ENCODE results near the gene ABHD17C. TPM values are rescaled to one million over a fixed set of nuclear protein-coding genes. Genes with fewer than 3 reads are reported as not detected.

ABHD17C gene
- total RNA-seq, 2 experiments from 2014 or later: 0.47 to 0.70 TPM

DNA sequence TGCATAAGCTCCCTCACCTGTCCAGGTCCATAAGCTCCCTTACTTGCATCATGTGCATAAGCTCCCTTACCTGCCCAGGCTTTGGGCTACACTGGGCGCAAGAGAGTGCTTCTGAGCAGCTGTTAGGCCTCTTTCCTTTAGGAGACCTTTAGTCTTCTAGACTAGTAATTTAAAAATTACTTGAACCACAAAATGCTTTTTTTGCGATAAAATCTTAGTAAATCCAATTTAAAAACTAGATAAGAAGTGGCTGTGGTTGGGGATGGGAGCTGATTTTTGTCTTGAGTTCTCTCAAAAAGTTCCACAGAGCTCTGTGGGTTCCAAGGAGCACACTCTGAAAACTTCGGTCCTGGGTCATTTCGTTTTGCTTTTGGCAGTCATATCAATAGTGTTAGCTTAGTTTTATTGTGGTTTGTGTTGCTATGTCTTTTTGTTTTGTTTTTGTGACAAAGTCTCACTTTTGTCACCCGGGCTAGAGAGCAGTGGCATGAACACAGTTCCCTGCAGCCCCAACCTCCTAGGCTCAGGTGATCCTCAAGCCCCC, 90.8 kb downstream of the ABHD17C start:
- Histone ChIP-seq H3K79me2 (ENCODE audit: insufficient read depth, low read depth, low read length) (no peaks in the 10 kb centered on the region), H3K4me1 (ENCODE audit: insufficient read depth, low read length, poor library complexity, severe bottlenecking) (no peaks in the 10 kb centered on the region), H2AFZ (ENCODE audit: low read length) (no peak overlapping the region), H3K4me2 (ENCODE audit: low read length) (no peak overlapping the region), H3K36me3 (ENCODE audit: insufficient read depth, low read length) (no peaks in the 10 kb centered on the region), H4K20me1 (ENCODE audit: insufficient read depth, low read length) (no peaks in the 10 kb centered on the region), H3K27ac (ENCODE audit: low read depth, low read length, poor library complexity, severe bottlenecking) (no peak overlapping the region), H3K9me3 (ENCODE audit: low read length) (no peaks in the 10 kb centered on the region), H3K4me3 (ENCODE audit: low read depth, low read length, poor library complexity, severe bottlenecking) (no peak overlapping the region), H3K9me2 (ENCODE audit: insufficient read depth, low read length) (no peaks in the 10 kb centered on the region)
- no peak for DNase-seq (ENCODE audit: low spot score)
- ChIA-PET POLR2A (interaction anchor here (0.5 to 1.3 kb wide), 3 partner anchors 10 to 1044 kb away, joined by 3 read pairs; no protein-coding TSS in a partner anchor), CTCF (ENCODE audit: unreplicated experiment) (no interaction called here)
- no TSS peak for BruUV-seq (replicated peaks)
- intact Hi-C loops (cut with micrococcal nuclease; ENCODE audit: unreplicated experiment): no loop called here
- TF ChIP-seq, protein P1, sequence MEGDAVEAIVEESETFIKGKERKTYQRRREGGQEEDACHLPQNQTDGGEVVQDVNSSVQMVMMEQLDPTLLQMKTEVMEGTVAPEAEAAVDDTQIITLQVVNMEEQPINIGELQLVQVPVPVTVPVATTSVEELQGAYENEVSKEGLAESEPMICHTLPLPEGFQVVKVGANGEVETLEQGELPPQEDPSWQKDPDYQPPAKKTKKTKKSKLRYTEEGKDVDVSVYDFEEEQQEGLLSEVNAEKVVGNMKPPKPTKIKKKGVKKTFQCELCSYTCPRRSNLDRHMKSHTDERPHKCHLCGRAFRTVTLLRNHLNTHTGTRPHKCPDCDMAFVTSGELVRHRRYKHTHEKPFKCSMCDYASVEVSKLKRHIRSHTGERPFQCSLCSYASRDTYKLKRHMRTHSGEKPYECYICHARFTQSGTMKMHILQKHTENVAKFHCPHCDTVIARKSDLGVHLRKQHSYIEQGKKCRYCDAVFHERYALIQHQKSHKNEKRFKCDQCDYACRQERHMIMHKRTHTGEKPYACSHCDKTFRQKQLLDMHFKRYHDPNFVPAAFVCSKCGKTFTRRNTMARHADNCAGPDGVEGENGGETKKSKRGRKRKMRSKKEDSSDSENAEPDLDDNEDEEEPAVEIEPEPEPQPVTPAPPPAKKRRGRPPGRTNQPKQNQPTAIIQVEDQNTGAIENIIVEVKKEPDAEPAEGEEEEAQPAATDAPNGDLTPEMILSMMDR (conservative IDR thresholded peaks at IDR 0.05; ENCODE audit: low read length): no peak
- no peak for TF ChIP-seq EZH2phosphoT487 (IDR thresholded peaks at IDR 0.05; ENCODE audit: borderline replicate concordance, low read depth, low read length)

DNA sequence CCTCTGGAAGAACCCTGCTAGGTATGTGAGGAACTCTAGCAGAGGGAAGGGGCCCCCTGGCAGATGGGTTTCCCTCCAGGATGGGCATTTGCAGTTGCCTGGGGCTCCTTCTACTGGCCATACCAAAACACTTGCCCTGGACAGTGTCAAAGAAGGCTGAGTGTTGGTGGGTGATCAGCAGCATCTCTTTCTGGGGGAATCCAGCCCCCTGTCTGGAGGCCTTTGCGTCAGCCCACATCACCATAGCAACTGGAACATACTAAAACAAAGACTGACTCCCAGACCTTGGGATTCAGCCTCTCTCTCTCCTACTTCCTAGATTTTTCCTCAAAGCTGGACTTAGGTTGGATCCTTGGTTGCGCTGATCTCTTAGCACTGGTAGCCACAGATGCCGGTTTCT, 92.2 kb downstream of the ABHD17C start:
- CTCF ChIA-PET (ENCODE audit: unreplicated experiment): no interaction called here
- intact Hi-C loops (cut with micrococcal nuclease; ENCODE audit: unreplicated experiment): no loop called here
- BruUV-seq (replicated peaks): no TSS peak

DNA sequence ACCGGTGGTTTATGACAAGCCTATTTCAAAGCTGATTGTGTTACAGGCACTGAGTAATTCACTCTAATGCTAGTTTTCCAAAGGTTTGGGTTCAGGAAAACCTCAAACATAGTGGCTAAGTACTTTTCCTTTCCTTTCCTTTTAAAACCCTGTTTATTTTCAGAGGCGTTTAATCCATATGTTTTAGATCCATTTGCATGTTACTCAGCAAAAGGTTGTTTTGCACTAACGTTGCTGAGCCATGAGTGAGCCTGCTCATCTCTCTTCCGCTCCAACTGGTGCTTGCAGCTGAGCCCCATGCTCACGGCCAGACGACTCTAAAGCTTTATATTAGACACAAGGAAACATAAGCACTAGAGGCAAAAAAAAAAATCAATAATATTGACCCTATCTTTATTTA, 93.4 kb downstream of the ABHD17C start:
- no peaks in the 10 kb centered on the region for H3K4me1 ChIP-seq (ENCODE audit: insufficient read depth, low read length, poor library complexity, severe bottlenecking)
- no TSS peak for BruUV-seq (replicated peaks)
- no peak overlapping the region for H3K4me2 ChIP-seq (ENCODE audit: low read length)
- H3K9me3 ChIP-seq (ENCODE audit: low read length): no peaks in the 10 kb centered on the region
- no peak overlapping the region for H3K4me3 ChIP-seq (ENCODE audit: low read depth, low read length, poor library complexity, severe bottlenecking)
- TF ChIP-seq, protein P1 (conservative IDR thresholded peaks at IDR 0.05; ENCODE audit: low read length): no peak
- TF ChIP-seq EZH2phosphoT487 (IDR thresholded peaks at IDR 0.05; ENCODE audit: borderline replicate concordance, low read depth, low read length): no peak
- CTCF ChIA-PET (ENCODE audit: unreplicated experiment): no interaction called here
- H3K36me3 ChIP-seq (ENCODE audit: insufficient read depth, low read length): no peaks in the 10 kb centered on the region
- intact Hi-C loops (cut with micrococcal nuclease; ENCODE audit: unreplicated experiment): no loop called here
- H4K20me1 ChIP-seq (ENCODE audit: insufficient read depth, low read length): no peaks in the 10 kb centered on the region
- H3K27ac ChIP-seq (ENCODE audit: low read depth, low read length, poor library complexity, severe bottlenecking): no peak overlapping the region
- no peaks in the 10 kb centered on the region for H3K9me2 ChIP-seq (ENCODE audit: insufficient read depth, low read length)
- POLR2A ChIA-PET: interaction anchor here (0.6 to 0.7 kb wide), 2 partner anchors 166 to 1306 kb away, joined by 3 read pairs; no protein-coding TSS in a partner anchor
- DNase-seq (ENCODE audit: low spot score): no peak
- H3K79me2 ChIP-seq (ENCODE audit: insufficient read depth, low read depth, low read length): no peaks in the 10 kb centered on the region
- no peak overlapping the region for H2AFZ ChIP-seq (ENCODE audit: low read length)

More for the DNA sequence above, 92.2 kb downstream of the ABHD17C start:
- H3K9me2 ChIP-seq (ENCODE audit: insufficient read depth, low read length): no peaks in the 10 kb centered on the region
- no peaks in the 10 kb centered on the region for H3K9me3 ChIP-seq (ENCODE audit: low read length)
- POLR2A ChIA-PET: interaction anchor here (1.3 kb wide), 1 partner anchor 12 kb away, joined by 3 read pairs; no protein-coding TSS in a partner anchor
- H3K4me3 ChIP-seq (ENCODE audit: low read depth, low read length, poor library complexity, severe bottlenecking): no peak overlapping the region
- no peak for DNase-seq (ENCODE audit: low spot score)
- no peak overlapping the region for H2AFZ ChIP-seq (ENCODE audit: low read length)
- no peaks in the 10 kb centered on the region for H3K79me2 ChIP-seq (ENCODE audit: insufficient read depth, low read depth, low read length)
- H3K27ac ChIP-seq (ENCODE audit: low read depth, low read length, poor library complexity, severe bottlenecking): no peak overlapping the region
- no peaks in the 10 kb centered on the region for H3K4me1 ChIP-seq (ENCODE audit: insufficient read depth, low read length, poor library complexity, severe bottlenecking)
- no peak overlapping the region for H3K4me2 ChIP-seq (ENCODE audit: low read length)
- no peaks in the 10 kb centered on the region for H4K20me1 ChIP-seq (ENCODE audit: insufficient read depth, low read length)
- TF ChIP-seq, protein P1 (conservative IDR thresholded peaks at IDR 0.05; ENCODE audit: low read length): no peak
- no peak for TF ChIP-seq EZH2phosphoT487 (IDR thresholded peaks at IDR 0.05; ENCODE audit: borderline replicate concordance, low read depth, low read length)
- H3K36me3 ChIP-seq (ENCODE audit: insufficient read depth, low read length): no peaks in the 10 kb centered on the region
